ENCODE results near the gene SUPT6H. TPM values are rescaled to one million over a fixed set of nuclear protein-coding genes. Genes with fewer than 3 reads are reported as not detected.

SUPT6H gene
- total and polyA plus RNA-seq, 9 of the 15 experiments (the other 6 are each of a cell fraction or from before 2014, with no cell fraction given) = 1.7 to 77.7 (median 49.2) TPM

- TF ChIP-seq TRIM25 (IDR thresholded peaks at IDR 0.05; ENCODE audit: borderline replicate concordance) = no peak
- TF ChIP-seq CUX1 (CRISPR knock-in tag; IDR thresholded peaks at IDR 0.05) = no peak
- no peak for TF ChIP-seq ZNF407 (IDR thresholded peaks at IDR 0.05; ENCODE audit: low read depth)
- no peak for TF ChIP-seq ZBTB43 (CRISPR knock-in tag; IDR thresholded peaks at IDR 0.05)
- no peak for TF ChIP-seq DDX20 (tag; IDR thresholded peaks at IDR 0.05; ENCODE audit: low read depth)
- TF ChIP-seq HLTF (IDR thresholded peaks at IDR 0.05) = peak; percentile 49; the same call in 1 of the 2 replicates
- no peak for TF ChIP-seq E2F4 (CRISPR knock-in tag; IDR thresholded peaks at IDR 0.05; ENCODE audit: low read depth)
- no peak for TF ChIP-seq ZNF133 (CRISPR knock-in tag; IDR thresholded peaks at IDR 0.05)
Observed at GRCh38 chr17:28644787-28645575, 17.0 kb upstream of the SUPT6H start, which contains the start of gene BLTP2 (continued).

Data from K562 (cell line).